ENCODE data around the gene WDR17.
A peak's percentile ranks its signal among the peaks of the same experiment; 100 is the strongest.
"Not testable (repeated sequence)": the region's sequence is repeated elsewhere in the genome, so short reads cannot be mapped to it uniquely, and the experiment has no call there.

WDR17 gene

DNA sequence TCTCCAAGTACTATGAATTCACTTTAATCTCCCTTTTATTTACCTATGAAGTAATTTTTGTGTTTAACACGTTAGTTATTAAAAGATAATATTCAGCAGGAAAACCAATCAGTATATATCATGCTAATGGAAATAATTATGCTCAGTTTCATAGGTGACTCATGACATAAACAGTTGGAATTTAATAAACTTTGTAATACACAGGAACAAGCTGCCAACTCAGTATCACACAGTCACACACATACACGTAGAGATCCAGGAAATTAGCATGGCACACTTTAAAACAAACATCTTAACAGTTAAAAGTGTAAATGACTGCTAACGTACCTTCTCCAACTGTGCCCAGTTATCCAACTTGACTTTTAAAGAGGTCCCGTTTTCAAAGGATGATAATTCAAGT lies 127.5 kb downstream of the WDR17 start:
- no peak for FAIRE-seq

DNA sequence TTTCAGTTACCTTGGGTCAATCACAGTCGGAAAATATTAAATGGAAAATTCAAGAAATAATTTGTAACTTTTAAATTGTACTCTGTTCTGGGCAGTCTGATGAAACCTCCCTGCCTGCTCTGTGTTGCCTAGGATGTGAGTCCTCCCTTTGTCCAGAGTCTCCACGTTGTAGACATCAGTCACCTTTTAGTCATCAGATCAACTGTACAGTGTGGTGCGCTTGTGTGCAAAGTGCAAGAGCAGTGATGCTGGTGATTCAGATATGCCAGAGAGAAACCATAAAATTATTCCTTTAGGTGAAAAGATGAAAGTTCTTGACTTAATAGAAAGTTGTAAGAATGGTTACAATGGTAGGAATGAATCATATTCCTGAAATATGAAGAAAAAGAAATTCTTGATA lies 128.3 kb downstream of the WDR17 start:
- no peak for FAIRE-seq

DNA sequence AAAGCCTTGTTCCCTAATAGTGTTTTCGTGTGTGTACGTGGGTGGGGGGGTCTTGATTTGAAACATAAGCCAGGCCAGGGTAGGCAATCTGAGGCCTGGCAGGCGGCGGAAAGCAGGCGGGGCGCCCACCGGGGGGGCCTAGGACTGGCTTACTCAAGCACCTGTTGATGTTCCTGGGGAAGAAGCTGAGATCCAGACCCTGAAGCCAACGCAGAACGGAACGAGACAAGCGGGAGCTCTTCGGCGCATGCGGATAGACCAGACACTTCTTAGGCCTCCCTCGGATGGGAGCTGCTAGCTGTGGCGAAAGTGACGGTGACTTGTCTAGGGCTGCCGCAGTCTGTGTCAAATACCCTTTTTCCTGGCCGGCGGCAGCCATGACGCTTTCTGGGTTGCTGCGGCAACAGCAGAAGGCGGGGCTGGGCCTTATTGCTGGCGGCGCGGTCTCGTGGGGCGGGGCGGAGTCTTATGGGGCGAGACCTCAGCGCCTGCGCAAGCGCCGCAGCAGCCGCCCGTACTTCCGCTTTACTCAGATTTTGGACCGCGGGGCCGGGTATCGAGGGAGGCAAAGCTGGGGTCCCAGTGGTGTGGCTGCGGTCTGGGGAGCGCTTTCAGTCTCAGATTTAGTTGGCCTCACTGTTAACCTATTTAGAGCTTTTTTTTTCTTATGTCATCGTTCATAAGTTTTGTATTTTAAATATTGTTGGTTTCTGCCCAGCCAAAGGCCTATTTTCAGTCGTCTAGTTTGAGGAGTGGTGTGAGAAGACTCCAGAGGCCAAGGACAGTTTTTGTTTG lies 129.7 kb downstream of the WDR17 start, which contains the start of gene SPATA4:
TSS of gene SPATA4 (minus strand) at position 402 of the 795 bp plus-strand sequence. CDS start at position 379, 23 bp downstream.
- peak; percentile 69 for FAIRE-seq

DNA sequence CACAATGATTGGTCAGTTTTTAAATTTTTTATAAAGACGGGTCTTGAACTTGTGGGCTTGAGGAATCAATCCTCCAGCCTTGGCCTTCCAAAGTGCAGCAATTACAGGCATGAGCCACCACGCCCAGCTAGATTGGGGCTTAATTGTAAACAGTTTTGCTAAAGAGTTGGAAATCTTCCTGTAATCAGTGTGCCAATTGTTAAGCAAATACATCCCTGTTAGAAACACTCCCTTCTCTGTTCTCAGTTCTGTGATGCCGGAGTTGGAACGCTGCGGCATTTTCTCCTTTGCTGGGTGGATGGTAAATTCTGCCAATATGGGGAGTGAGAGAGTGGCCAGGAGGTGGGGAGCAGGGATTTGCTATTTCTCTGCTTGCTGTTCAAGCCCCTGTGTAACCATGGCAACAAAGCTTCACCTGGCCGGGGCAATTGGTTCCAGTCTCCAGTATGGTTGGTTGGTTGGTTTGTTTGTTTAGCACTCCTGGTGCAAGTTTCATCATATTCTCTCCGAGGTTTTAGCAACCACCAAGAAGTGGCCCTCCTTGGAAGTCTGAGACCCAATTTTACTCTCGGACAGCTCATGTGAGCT lies 132.8 kb downstream of the WDR17 start:
- no peak for FAIRE-seq

DNA sequence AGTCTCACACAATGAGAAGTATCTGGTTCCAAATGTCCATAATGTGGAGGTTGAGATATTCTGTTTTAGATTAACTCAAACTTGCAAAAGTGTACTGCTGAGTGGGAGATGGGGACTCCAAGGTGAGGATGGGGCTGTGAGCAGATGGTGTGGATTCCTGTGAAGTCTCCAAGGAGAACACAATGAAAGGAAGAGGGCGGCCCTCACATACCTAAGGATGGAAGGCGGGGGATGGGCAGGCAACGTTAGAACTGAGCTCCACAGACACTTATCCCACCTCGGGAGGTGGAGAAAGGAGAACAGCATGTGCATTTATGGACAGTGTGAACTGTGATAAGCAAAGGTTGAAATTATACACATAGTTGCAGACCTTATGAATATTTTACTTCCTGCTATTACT lies 139.7 kb downstream of the WDR17 start:
- FAIRE-seq = no peak

DNA sequence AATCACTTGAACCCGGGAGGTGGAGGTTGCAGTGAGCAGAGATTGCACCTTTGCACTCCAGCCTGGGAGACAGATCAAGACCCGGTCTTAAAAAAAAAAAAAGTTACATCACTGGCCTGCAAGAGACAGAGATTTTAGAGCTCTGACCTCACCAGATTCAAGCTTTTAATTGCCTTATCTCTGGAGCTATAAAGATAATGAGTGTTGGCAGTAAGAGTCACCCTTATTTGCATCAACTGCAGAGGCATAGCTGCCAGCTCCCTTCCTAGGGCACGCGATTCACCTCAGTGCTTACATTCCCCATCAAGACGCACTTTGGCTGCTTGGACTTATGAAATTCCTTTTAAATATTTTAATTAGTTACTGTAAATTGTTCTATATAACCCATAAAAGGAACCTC lies 142.2 kb downstream of the WDR17 start:
- no peak for FAIRE-seq

DNA sequence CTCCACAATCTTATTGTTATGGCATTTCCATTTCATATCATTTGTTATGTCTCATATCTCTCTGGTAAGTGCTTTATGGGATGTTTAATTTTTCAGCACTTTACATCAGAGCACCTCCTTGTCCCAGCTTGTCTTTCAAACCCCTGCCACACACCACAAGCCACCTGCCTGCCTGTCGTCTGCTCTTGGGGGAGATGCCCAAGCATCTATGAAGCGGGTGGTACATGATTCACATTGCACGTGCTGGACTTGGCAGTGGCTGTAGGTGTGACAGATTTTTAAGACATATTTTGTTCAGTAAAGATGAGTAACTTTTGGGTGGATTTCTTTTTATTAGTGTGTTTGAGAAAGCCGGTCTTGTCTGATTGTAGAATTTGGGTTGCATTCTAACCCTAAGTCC lies 143.9 kb downstream of the WDR17 start:
- FAIRE-seq = no peak

DNA sequence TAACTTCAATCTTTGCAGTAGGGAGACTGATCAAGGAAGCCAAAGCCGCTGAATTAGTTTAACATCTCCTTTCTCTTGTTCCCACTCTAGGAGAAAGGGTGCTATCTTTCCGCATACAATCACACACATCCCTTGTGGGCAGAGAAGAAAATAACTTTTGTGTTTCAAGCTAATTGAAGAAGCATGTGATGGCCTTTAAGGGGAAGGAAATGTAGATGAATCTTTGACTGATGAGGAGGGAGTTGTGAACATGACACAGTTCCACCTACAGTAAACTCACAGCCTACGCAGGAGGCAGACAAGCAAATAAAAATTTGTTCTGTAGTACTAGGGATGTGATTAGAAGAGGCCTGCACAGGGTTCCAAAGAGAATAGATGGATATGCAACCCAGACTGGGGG lies 144.5 kb downstream of the WDR17 start:
- no peak for FAIRE-seq

DNA sequence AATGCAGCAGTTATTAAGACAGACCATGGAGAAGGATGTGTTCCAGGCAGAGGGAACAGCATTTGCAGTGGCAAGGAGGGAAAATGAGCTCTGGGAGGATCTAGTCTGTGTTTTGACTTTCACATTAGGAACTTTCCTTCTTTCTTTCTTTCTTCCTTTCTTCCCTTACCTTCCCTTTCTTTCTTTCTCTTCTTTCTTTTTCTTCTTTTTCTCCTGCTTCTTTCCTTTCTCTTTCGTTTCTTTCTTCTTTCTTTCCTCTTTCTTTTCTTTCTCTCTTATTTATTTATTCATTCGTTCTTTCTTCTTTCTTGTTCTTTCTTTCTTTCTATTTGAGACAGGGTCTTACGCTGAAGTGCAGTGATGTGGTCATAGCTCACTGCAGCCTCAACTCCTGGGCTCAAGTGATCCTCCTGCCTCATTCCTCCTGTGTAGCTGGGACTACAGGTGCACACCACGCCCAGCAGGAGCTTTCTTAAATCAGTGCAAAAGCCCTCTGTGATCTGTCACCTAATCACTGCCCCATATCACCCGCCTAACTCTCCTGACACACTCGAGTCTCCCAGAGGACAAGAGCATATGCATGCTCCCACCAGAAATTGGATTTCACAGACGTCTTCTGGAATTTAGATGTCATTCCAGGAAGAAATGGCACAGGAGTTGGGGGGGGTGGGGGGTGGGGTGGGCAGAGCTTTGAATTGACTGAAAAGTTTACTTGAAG lies 145.1 kb downstream of the WDR17 start:
- FAIRE-seq = no peak

DNA sequence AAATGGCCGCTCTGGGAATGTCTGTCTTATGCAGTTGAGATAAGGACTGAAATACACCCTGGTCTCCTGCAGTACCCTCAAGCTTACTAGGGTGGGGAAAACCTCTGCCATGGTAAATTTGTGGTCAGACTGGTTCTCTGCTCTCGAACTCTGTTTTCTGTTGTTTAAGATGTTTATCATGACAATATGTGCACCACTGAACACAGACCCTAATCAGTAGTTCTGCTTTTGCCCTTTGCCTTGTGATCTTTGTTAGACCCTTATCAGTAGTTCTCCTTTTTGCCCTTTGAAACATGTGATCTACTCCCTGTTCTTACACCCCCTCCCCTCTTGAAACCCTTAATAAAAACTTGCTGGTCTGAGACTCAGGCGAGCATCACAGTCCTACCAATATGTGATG lies 146.7 kb downstream of the WDR17 start:
- FAIRE-seq = not testable (repeated sequence)

DNA sequence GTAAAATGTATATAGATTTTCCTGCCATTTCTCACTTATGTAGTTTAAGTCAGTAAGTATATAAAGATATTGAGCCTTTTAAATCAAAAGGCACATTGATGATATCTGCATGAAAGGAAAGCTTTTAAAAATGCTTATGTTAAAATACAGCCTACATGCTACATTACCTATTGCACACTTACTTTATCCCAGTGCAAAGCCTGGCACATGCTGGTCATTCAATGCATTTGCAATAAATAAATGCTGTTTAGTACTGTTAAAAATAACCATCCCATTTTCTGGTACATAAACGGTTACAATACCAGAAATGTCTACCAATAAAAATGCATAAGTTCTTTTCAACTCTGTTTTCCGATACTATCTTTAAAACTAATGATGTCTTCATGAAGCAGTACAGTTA lies 151.9 kb downstream of the WDR17 start:
- FAIRE-seq = no peak

DNA sequence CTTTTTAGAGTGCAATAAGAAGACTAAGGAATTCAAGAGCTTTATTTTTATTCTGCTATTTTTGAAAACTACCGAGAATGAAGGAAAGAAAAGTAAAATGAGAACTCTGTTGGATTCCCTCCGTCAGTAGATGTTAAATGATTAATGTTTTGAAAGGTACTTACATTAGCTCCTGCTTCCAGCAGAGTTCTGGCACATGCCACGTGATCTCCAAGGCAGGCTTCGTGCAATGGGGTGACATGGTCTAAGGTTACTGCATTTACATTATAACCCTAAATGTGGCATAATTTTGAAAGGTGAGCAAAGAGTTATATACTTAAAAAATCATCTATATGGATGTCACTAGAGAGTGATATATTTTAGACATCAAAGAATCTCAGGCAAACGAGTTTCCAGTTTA lies 156.5 kb downstream of the WDR17 start:
- FAIRE-seq = no peak

DNA sequence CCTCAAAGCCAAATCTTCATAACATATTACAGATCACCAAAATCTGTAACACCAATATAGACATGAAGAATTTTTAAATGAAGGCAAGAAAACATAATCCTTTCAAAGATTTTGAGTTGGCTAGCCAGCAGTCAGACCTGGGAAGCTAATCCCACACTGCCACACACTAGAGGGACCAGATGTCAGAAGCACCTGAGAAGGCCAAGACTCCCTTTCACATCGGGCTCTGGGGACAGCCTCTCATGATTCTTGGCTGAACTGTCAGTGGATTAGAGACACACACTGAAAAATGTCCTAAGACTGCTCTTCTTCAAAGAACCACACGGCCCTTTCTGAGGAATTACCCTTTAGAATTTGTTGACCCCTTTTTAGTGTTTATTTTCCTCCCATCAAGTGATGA lies 157.9 kb downstream of the WDR17 start:
- no peak for FAIRE-seq

DNA sequence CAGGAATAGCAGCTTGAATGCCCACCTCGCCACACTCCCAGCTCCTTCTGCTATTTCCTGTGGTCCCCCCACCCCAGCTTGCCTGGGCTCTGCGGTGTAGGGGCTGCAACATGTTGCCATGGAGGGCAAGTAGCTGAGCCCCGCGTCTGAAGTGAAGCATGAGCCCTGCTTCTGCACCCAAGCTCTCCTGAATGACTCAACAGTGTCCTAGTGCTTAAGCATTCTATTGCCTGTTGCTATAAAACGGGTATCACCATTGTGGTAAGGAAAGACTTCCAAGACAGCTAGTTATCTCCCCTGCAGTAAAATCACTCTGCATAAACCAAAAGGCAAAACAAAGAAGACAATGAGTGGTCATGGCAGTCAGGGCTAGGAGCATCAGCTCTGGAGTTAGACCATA lies 161.1 kb downstream of the WDR17 start:
- no peak for FAIRE-seq

DNA sequence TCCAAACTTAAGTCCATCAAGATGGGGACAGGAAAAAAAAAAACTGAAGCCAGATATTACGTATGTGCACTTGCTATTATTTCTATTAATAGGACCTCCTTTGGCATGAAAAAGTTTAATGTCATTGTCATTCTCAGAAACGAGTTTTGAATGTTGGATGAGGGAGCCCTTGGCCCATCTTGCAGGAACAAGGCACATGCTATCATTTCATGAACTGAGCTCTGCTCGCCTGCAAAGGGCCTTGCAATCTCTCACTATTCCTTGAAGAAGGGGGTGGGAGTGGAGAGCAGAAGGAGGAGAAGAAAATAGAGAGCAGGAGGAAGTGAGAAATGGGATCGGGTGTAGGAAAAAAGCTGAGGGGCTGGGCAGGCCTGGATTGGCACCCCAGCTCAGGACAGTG lies 164.0 kb downstream of the WDR17 start:
- FAIRE-seq = no peak

Measured in colon (tissue), 2 donors.